Testis (tissue), 3 donors: ENCODE results near the gene SLC24A5. TPM values are rescaled to one million over a fixed set of nuclear protein-coding genes. Genes with fewer than 3 reads are reported as not detected.
A peak's percentile ranks its signal among the peaks of the same experiment; 100 is the strongest.

Source experiments
- DNase-seq: peaks from one replicate; pipeline ENCODE4 v3.0.0-alpha.2; 2019
- H3K27ac ChIP-seq, 2 donors: fragments of 200-600 bp; sonication (generic); one replicate each; pipeline ENCODE4 v1.5.1; 2019
- H3K27me3 ChIP-seq: fragments of 200-600 bp; sonication (generic); one replicate; pipeline ENCODE4 v1.5.1; 2019
- H3K36me3 ChIP-seq: fragments of 200-600 bp; sonication (generic); one replicate; pipeline ENCODE4 v1.5.1; 2017; ENCODE audit warnings: low read depth; ENCODE audit errors: missing control alignments
- H3K4me1 ChIP-seq: fragments of 200-600 bp; sonication (generic); one replicate; pipeline ENCODE4 v1.5.1; 2019
- H3K4me3 ChIP-seq, 2 donors: fragments of 200-600 bp; sonication (generic); one replicate each; pipeline ENCODE4 v1.5.1; 2017 to 2019
- H3K9me3 ChIP-seq: fragments of 200-600 bp; sonication (generic); one replicate; pipeline ENCODE4 v1.5.1; 2017
- POLR2A ChIP-seq: fragments of 450-650 bp; IDR thresholded peaks from one replicate; pipeline ENCODE4 v1.6.1; 2017; ENCODE audit warnings: antibody characterized with exemption, mild to moderate bottlenecking, moderate library complexity
- WGBS, 2 donors: methylation state at CpG; one replicate each; pipeline ENCODE4 v1.1.5; 2018; 5-methylcytosine and 5-hydroxymethylcytosine counted together
- intact Hi-C: fragments of 100-400 bp; cut with DNase I; formaldehyde crosslinking; loops from one replicate; pipeline ENCODE4 v1.15.1; 2023; ENCODE audit warnings: low total_unique reads
- polyA plus RNA-seq: library from polyadenylated mRNA; stranded (reverse); fragments of 350-450 nt; fragmentation: Illumina TruSeq; extraction: RNeasy Lipid Tissue Mini Kit (QIAGEN cat#74804); gene quantifications from one replicate; pipeline ENCODE4 v1.2.3, GENCODE V29; 2014; ENCODE audit warnings: low read depth, low replicate concordance; ENCODE audit not compliant: insufficient read depth
- total RNA-seq, 2 donors: library from RNA; depleted of rRNA; stranded (reverse); fragments of >200 nt; gene quantifications; one replicate each; pipeline ENCODE4 v1.2.3, GENCODE V29; 2016
- TF ChIP-seq, protein P1 (sequence below), 3 experiments: fragments of 450-650 bp in 2 of 3; fragments of 200-600 bp in 1 of 3; sonication (generic) in 1 of 3; IDR thresholded peaks; one replicate each; pipeline ENCODE4 v1.5.1; 2016 to 2019; ENCODE audit warnings: antibody characterized with exemption in 3 of 3, mild to moderate bottlenecking in 2 of 3, moderate library complexity in 1 of 3

SLC24A5 gene
- total and polyA plus RNA-seq, 3 donors from 2014 or later: 0.63 to 1.8 TPM; not detected in 1

DNA sequence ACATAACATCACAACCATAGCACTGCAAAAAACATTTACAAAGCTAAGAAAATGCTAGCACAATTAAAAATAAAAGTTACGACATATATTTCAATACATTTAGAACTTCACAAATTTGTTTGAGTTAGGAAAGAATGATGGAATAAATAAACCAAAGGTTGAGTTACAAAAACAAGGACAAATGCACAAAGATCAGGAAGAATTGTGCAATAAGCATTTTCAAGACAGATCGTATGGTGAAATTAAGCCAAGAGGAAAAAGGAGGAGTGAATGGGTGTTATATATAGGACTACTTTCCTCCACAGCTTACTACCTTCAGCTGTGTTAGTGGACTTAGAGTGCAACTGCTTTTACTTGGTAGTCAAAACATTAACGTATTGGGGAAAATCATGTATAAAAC, 64.7 kb downstream of the SLC24A5 start:
- no peaks in the 10 kb centered on the region for H3K9me3 ChIP-seq
- TF ChIP-seq POLR2A: no peak
- TF ChIP-seq, protein P1, sequence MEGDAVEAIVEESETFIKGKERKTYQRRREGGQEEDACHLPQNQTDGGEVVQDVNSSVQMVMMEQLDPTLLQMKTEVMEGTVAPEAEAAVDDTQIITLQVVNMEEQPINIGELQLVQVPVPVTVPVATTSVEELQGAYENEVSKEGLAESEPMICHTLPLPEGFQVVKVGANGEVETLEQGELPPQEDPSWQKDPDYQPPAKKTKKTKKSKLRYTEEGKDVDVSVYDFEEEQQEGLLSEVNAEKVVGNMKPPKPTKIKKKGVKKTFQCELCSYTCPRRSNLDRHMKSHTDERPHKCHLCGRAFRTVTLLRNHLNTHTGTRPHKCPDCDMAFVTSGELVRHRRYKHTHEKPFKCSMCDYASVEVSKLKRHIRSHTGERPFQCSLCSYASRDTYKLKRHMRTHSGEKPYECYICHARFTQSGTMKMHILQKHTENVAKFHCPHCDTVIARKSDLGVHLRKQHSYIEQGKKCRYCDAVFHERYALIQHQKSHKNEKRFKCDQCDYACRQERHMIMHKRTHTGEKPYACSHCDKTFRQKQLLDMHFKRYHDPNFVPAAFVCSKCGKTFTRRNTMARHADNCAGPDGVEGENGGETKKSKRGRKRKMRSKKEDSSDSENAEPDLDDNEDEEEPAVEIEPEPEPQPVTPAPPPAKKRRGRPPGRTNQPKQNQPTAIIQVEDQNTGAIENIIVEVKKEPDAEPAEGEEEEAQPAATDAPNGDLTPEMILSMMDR (IDR thresholded peaks at IDR 0.05): no peak
- DNase-seq: no peak
- H3K4me1 ChIP-seq: no peaks in the 10 kb centered on the region
- no peaks in the 10 kb centered on the region for H3K27me3 ChIP-seq
- no peak overlapping the region for H3K4me3 ChIP-seq
- H3K36me3 ChIP-seq: no peaks in the 10 kb centered on the region
- intact Hi-C loops: no loop called here
- 83% methylated on average over 3 of the region's 3 CpGs for WGBS, 2 donors
- H3K27ac ChIP-seq: no peak overlapping the region

DNA sequence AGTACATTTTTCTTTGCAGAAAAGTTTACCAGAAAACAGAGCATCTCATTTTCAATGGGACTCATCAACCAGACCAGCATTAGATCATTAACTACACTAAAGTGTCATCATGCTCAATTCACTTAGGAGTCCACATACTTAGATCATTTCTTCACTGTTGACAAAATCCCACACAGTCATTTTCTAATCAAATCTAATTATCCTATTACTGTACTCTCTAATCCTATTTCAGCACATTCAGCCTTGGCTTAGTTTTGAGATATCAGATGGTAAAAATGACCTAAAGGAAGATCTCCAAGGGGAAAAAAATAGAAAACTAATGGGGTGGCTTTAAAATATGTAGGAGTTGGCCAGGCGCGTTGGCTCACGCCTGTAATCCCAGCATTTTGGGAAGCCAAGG, 65.5 kb downstream of the SLC24A5 start:
- WGBS, 2 donors: 91 to 97% methylated on average over 3 of the region's 3 CpGs
- intact Hi-C loops: no loop called here
- no peak for DNase-seq
- Histone ChIP-seq H3K27me3 (no peaks in the 10 kb centered on the region), H3K4me3 (no peak overlapping the region), H3K27ac (no peak overlapping the region), H3K4me1 (no peaks in the 10 kb centered on the region), H3K9me3 (no peaks in the 10 kb centered on the region), H3K36me3 (no peaks in the 10 kb centered on the region)
- TF ChIP-seq POLR2A: no peak
- TF ChIP-seq, protein P1 (IDR thresholded peaks at IDR 0.05): no peak

DNA sequence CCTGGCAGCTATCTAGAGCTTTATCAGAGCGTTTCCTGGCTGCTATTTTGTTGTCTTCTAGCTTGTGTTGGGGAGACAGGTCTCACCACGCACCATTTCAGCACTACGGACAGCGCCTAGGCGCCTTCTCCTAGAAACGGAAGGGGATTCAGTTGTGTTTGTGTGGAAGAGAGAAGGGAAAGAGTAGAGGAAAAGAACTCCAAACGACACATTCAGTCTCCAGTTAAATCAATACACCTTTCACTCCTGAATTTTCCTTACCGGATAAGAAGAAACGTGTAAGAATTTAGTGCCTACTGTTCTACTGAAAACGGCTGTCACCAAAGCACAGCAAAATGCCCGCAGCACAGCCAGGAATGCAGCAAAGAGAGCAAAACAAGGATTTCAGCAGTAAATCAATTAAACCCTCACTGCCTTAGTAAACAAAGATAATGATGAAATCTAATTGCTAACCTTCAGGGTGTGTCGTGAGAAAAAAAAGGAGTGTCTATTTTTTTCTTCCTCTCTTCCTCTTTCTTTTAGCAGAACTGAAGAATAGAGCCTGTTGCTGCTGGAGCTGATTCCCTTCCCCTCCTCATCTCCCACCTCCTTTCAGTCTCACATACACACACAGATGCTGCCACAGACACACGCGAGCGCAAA, 70.3 kb downstream of the SLC24A5 start:
- no peak overlapping the region for H3K27ac ChIP-seq
- intact Hi-C loops: no loop called here
- WGBS, 2 donors: 2 to 4% methylated on average over 15 of the region's 15 CpGs
- H3K4me1 ChIP-seq: no peaks in the 10 kb centered on the region
- no peak overlapping the region for H3K4me3 ChIP-seq
- peak; percentile 78 for DNase-seq
- no peaks in the 10 kb centered on the region for H3K9me3 ChIP-seq
- H3K27me3 ChIP-seq: no peaks in the 10 kb centered on the region
- no peaks in the 10 kb centered on the region for H3K36me3 ChIP-seq
- TF ChIP-seq, protein P1 (IDR thresholded peaks at IDR 0.05): no peak
- TF ChIP-seq POLR2A: no peak

DNA sequence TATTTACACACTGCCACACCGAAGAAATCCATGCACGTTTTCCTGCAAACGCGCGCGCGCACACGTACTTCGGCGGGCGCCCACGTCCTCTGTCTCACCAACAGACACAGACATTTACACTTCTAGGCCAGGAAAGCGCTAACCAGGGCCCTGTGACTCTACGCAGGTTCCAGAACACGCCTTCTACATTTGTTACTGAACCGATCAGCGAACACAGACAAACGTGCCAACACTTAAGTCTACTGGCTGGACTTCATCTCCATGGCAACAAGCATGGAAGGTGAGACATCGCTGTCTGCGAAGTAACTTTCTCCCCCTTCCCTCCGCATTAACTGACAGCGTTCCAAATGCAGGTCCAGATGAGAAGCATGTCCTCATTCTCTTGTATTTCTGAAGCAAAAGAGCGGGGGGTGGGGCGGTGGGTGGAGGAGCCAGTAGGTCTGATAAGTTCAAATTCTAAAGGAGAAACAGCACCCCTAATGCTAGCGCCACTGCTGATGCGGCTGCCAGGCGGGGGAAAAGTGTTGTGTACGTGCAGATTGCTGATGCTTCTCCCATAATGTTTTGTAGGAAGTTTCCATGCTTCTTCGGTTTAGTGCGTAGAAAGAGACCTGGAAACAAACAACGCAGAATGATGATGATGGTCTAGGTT, 70.9 kb downstream of the SLC24A5 start, which contains the start of gene CTXN2:
Gene CTXN2 (plus strand): TSS at position 92 of the 652 bp plus-strand sequence. CDS start 9,636 bp downstream, outside the sequence.
- Histone ChIP-seq H3K27me3 (no peaks in the 10 kb centered on the region), H3K4me3 (no peak within 1 kb of the TSS), H3K9me3 (no peaks in the 10 kb centered on the region), H3K27ac (no peak within 1 kb of the TSS), H3K4me1 (no peaks in the 10 kb centered on the region), H3K36me3 (no peaks in the 10 kb centered on the region)
- intact Hi-C loops: no loop called here
- whole genome bisulfite sequencing, 2 donors: 3 to 5% methylated on average over 31 of the region's 31 CpGs
- TF ChIP-seq, protein P1 (IDR thresholded peaks at IDR 0.05): no peak
- TF ChIP-seq POLR2A: no peak
- no peak for DNase-seq

Other genes starting within 250 kb of the SLC24A5 start
- gene MYEF2, start 57.3 kb downstream of the SLC24A5 start, total RNA-seq: 10 to 100 TPM; 69.9 to 93.8 TPM
- 69.3 TPM for gene MYEF2, start 57.3 kb downstream of the SLC24A5 start, polyA plus RNA-seq
- 1 to 10 TPM in 1 of 2 donors, under 1 TPM in 1; 0.25 to 1.0 TPM for gene CTXN2, start 70.7 kb downstream of the SLC24A5 start, total RNA-seq
- 1.6 TPM for gene CTXN2, start 70.7 kb downstream of the SLC24A5 start, polyA plus RNA-seq
- under 1 TPM; 0.55 to 0.62 TPM for gene SLC12A1, start 85.3 kb downstream of the SLC24A5 start, total RNA-seq
- gene SLC12A1, start 85.3 kb downstream of the SLC24A5 start, polyA plus RNA-seq: 1.2 TPM
- 10 to 100 TPM; 76.1 to 95.4 TPM for gene DUT, start 210.4 kb downstream of the SLC24A5 start, total RNA-seq
- gene DUT, start 210.4 kb downstream of the SLC24A5 start, polyA plus RNA-seq: 72.9 TPM